Breast epithelium (tissue), 4 donors: ENCODE data around the gene NANOS2. TPM values are rescaled to one million over a fixed set of nuclear protein-coding genes. Genes with fewer than 3 reads are reported as not detected.
A peak's percentile ranks its signal among the peaks of the same experiment; 100 is the strongest.

ENCODE experiments used
- DNase-seq, 2 donors: peaks; one replicate each; pipeline ENCODE4 v3.0.0-alpha.2; 2019; ENCODE audit warnings: low spot score in 2 of 2
- H3K27ac ChIP-seq, 2 donors: fragments of 200-600 bp; sonication (generic) in 1 of 2; one replicate each; pipeline ENCODE4 v1.5.1; 2016 to 2019; ENCODE audit warnings: mild to moderate bottlenecking in 1 of 2
- H3K27me3 ChIP-seq, 2 donors: fragments of 200-600 bp; sonication (generic) in 1 of 2; one replicate each; pipeline versions ENCODE4 v1.5.1 to v1.6.0; 2017 to 2019; ENCODE audit warnings: control low read depth in 1 of 2, mild to moderate bottlenecking in 1 of 2
- H3K36me3 ChIP-seq: fragments of 200-600 bp; one replicate; pipeline ENCODE4 v1.5.1; 2019
- H3K4me1 ChIP-seq, 2 donors: fragments of 200-600 bp; sonication (generic); one replicate each; pipeline ENCODE4 v1.5.1; 2016 to 2019; ENCODE audit warnings: control low read depth in 1 of 2
- H3K4me3 ChIP-seq, 3 donors: fragments of 200-600 bp; sonication (generic); 1 replicate in 2 of 3; 2 replicates in 1 of 3; pipeline ENCODE4 v1.5.1; 2016 to 2019; ENCODE audit warnings: mild to moderate bottlenecking in 3 of 3, moderate library complexity in 2 of 3
- H3K9me3 ChIP-seq, 2 donors: fragments of 200-600 bp; sonication (generic) in 1 of 2; one replicate each; pipeline ENCODE4 v1.5.1; 2016 to 2019; ENCODE audit warnings: control low read depth in 1 of 2
- POLR2A ChIP-seq: fragments of 450-650 bp; IDR thresholded peaks from one replicate; pipeline ENCODE4 v1.6.1; 2016; ENCODE audit warnings: antibody characterized with exemption, mild to moderate bottlenecking, moderate library complexity
- POLR2AphosphoS5 ChIP-seq, 3 donors: sonication (generic); formaldehyde crosslinking; IDR thresholded peaks; one replicate each; pipeline ENCODE4 v1.6.1; 2017; ENCODE audit warnings: antibody characterized with exemption in 3 of 3
- intact Hi-C: fragments of 100-400 bp; cut with DNase I; formaldehyde crosslinking; loops from one replicate; pipeline ENCODE4 v1.15.1; 2023; ENCODE audit warnings: low total_unique reads
- total RNA-seq, 3 donors: library from RNA; depleted of rRNA; stranded (reverse); fragments of >200 nt; gene quantifications; one replicate each; pipeline ENCODE4 v1.1.0, GENCODE V29; 2016
- TF ChIP-seq, protein P1 (sequence below), 3 donors: fragments of 450-650 bp; IDR thresholded peaks; one replicate each; pipeline ENCODE4 v1.5.1; 2016 to 2017; ENCODE audit warnings: antibody characterized with exemption in 3 of 3, mild to moderate bottlenecking in 3 of 3, moderate library complexity in 3 of 3

Gene NANOS2
- total RNA-seq, 3 donors from 2014 or later, result not detected

DNA sequence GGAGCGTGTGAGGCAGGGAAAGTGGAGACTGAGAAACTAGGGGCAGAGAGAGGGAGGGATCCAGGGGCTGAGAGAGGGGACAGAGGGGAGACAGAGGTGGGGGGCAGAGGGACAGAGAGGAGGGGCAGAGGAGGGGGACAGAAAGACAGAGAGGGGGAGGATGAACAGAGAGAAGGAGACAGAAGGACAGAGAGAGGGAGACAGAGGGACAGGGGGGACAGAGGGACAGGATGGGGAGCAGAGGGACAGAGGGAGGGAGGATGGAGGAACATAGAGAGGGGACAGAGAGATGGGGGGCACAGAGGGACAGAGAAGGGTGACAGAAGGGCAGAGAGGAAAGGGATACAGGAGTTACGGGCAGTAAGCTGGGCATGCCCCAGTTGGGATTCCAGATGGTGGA is 14.7 kb upstream of the NANOS2 start:
- no peak overlapping the region for H3K4me3 ChIP-seq
- H3K36me3 ChIP-seq, result no peaks in the 10 kb centered on the region
- no peaks in the 10 kb centered on the region for H3K4me1 ChIP-seq
- H3K27me3 ChIP-seq, result peaks cover 0 to 16% of the 10 kb centered on the region in 2 donors
- intact Hi-C loops, result no loop called here
- no peaks in the 10 kb centered on the region for H3K9me3 ChIP-seq
- no peak for TF ChIP-seq POLR2A
- H3K27ac ChIP-seq, result no peak overlapping the region
- no peak for DNase-seq

- H3K27ac ChIP-seq, result no peak overlapping the region
- TF ChIP-seq, protein P1, sequence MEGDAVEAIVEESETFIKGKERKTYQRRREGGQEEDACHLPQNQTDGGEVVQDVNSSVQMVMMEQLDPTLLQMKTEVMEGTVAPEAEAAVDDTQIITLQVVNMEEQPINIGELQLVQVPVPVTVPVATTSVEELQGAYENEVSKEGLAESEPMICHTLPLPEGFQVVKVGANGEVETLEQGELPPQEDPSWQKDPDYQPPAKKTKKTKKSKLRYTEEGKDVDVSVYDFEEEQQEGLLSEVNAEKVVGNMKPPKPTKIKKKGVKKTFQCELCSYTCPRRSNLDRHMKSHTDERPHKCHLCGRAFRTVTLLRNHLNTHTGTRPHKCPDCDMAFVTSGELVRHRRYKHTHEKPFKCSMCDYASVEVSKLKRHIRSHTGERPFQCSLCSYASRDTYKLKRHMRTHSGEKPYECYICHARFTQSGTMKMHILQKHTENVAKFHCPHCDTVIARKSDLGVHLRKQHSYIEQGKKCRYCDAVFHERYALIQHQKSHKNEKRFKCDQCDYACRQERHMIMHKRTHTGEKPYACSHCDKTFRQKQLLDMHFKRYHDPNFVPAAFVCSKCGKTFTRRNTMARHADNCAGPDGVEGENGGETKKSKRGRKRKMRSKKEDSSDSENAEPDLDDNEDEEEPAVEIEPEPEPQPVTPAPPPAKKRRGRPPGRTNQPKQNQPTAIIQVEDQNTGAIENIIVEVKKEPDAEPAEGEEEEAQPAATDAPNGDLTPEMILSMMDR (IDR thresholded peaks at IDR 0.05), result no peak
- TF ChIP-seq POLR2AphosphoS5 (IDR thresholded peaks at IDR 0.05), result peak; percentile 70 to 93 (median 90)
- intact Hi-C loops, result no loop called here
- H3K9me3 ChIP-seq, result no peaks in the 10 kb centered on the region
- peaks cover 0 to 7% of the 10 kb centered on the region in 2 donors for H3K27me3 ChIP-seq
- DNase-seq, result peak; percentile 86 to 87
- H3K36me3 ChIP-seq, result no peaks in the 10 kb centered on the region
- H3K4me3 ChIP-seq, result peak overlapping the region in 1 of 3 donors; percentile 8
- no peaks in the 10 kb centered on the region for H3K4me1 ChIP-seq
These were observed 13.1 kb upstream of the NANOS2 start for GRCh38 chr19:45927565-45928261.

DNA sequence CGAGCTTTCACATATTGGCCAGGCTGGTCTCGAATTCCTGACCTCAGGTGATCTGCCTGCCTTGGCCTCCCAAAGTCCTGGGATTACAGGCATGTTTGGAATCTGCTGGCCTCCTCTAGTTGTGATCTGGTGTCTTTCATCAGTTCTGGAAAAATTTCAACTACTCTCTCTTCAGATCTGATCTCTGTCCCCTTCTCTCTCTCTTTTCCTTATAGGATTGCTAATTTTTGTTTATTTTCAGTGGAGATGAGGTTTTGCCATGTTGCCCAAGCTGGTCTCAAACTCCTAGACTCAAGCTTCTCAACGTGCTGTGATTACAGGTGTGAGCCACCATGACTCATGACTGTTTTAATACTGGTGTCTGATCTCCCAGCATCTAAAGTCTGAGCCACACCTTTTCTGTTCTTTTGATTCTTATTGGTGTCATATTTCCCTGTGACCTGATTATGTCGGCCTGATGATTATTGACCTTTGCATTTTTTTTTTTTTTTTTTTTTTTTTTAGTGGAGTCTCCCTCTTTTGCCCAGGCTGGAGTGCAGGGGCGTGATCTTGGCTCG is 10.4 kb upstream of the NANOS2 start:
- no peaks in the 10 kb centered on the region for H3K4me1 ChIP-seq
- H3K27me3 ChIP-seq, result no peaks in the 10 kb centered on the region
- no peaks in the 10 kb centered on the region for H3K9me3 ChIP-seq
- no peak overlapping the region for H3K27ac ChIP-seq
- no peak for DNase-seq
- no peak overlapping the region for H3K4me3 ChIP-seq
- H3K36me3 ChIP-seq, result no peaks in the 10 kb centered on the region
- intact Hi-C loops, result no loop called here
- TF ChIP-seq POLR2AphosphoS5 (IDR thresholded peaks at IDR 0.05), result no peak
- TF ChIP-seq POLR2A, result no peak
- TF ChIP-seq, protein P1 (IDR thresholded peaks at IDR 0.05), result no peak

GRCh38 chr19:45922281-45922680 is 7.7 kb upstream of the NANOS2 start:
- no peak for TF ChIP-seq POLR2AphosphoS5 (IDR thresholded peaks at IDR 0.05)
- TF ChIP-seq POLR2A, result no peak
- TF ChIP-seq, protein P1 (IDR thresholded peaks at IDR 0.05), result no peak
- intact Hi-C loops, result no loop called here
- Histone ChIP-seq H3K9me3 (no peaks in the 10 kb centered on the region), H3K27ac (no peak overlapping the region), H3K36me3 (no peaks in the 10 kb centered on the region), H3K27me3 (no peaks in the 10 kb centered on the region), H3K4me1 (no peaks in the 10 kb centered on the region), H3K4me3 (no peak overlapping the region)
- DNase-seq, result no peak

GRCh38 chr19:45920458-45920857 is 5.9 kb upstream of the NANOS2 start:
- no peak overlapping the region for H3K27ac ChIP-seq
- intact Hi-C loops, result no loop called here
- DNase-seq, result no peak

More at GRCh38 chr19:45920458-45920857, 5.9 kb upstream of the NANOS2 start:
- Histone ChIP-seq H3K4me1 (no peaks in the 10 kb centered on the region), H3K27me3 (no peaks in the 10 kb centered on the region), H3K4me3 (no peak overlapping the region), H3K9me3 (no peaks in the 10 kb centered on the region), H3K36me3 (no peaks in the 10 kb centered on the region)
- TF ChIP-seq, protein P1 (IDR thresholded peaks at IDR 0.05), result no peak
- TF ChIP-seq POLR2AphosphoS5 (IDR thresholded peaks at IDR 0.05) (no peak), POLR2A (no peak)
